ENCODE data around the gene SEMA6B.

Gene SEMA6B

DNA sequence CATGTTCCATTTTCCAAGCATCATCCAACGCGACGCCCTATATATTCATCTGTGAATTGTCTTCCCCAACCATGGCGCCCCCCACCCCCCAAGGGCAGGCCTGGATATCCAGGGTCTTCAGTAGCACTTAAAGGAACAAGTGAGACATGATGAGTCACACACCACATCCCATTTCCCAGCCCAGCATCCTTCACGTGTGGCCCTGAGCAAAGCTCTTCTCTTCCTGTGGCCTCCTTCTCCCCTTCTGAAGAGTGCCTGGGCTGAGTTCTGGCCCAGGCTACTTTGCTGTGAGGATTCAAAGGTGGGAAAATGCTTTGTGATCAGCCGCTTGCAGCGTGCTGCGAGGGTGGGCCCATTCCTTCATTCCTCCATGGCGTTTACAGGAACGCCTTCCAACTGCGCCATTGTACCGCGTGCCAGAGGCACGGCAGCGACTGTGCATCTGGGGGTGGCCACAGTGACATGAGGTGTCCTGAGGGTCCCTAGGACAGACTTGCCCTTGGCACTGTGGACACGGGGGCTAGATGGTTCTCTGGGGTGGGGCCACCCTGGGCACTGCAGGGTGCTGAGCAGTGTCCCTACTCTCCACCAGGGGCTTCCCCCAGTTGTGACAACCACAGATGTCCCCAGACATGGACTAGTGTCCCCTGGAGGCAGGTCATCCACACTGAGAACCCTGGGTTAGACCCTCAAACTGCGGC is 52.9 kb downstream of the SEMA6B start:
- no peak for DNase-seq

DNA sequence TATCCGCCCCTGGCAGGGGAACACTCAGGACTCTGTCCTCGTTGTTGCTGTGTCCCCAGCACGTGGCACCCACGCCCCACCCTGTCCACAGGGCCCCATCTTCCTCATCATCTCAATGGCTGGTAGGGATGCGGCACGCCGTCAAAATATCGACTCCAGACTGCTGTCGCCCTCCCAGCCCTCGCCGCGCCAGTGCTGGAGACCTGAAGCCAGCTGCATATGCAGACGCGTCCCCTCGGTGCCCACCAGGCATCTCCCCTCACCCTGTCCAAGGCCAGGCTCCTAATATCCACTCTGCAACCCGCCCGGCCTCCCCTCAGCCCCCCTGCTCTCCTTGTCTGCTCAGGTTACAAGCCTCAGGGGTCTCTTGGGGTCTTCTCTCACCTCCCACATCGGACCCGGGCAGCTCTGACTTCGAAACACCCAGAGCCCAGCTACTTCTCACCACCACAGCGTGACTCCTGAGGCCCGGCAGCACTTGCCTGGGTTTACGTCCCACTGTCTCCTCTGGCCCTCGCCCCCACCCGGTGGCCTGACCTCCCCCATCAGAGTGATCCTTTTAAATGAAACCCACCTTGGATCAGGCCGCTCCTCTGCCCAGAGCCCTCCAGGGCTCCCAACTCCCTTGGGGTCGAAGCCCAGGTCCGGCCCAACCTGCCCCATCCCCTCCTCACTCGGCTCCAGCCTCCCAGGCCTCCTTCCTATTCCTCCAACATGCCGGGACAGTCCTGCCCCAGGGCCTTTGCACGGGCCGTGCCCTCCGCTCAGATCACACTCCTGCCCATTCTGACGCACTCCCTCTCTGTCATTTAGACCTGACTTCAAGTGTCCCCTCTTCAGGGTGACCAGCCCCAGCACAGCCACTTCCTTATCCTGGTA is 53.7 kb downstream of the SEMA6B start:
- DNase-seq, result no peak

DNA sequence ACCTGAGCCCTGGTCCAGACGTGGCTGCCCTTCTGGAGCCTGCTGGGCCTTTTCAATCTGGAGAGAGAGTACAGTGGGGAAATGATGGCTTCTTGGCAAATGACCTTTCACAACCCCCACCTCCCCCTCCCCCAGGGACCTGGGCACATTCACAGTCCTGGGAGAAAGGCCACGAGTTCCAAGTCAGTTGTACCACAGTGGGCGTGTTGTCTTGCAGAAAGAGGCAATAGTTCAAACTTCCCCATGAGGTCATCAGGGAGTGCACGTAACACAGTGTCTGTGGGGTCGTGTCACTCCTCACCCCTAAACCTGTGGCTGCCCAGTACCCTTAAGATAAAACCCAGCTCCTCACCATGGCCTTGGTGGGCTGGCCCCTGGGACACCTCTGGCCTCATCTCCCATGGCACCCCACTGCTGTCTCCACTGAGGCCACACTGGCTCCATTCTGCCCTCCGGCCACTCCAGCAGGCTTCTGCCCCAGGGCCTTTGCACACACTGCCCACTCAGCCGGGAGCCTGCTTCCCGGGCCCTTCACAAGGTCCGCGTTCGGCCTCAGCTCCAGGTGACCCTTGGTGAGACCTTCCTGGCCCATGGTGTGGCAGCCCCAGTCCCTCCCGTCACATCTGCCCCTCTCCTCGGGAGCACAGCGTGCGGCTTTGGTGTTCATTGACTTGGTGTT is 54.5 kb downstream of the SEMA6B start:
- DNase-seq, result no peak

DNA sequence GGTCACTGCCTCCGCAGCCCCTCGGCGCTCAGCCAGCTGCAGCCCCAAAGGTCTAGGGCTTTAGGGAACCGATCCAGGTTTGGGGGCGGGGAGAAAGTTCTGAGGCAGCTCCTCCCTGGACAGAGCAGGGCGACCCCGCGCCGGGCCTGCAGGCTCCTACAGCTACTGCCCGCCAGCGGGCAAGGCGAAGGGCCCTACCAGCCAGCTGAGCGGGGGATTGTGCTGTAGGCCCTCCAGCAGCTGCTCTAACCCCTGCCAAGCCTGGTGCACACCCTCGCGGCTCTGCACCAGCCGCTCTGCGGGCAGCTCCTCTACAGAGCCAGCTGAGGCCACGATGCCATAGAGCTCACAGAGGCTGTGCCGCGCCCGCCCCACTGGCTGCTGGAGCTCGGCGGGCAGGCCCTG is 55.2 kb downstream of the SEMA6B start:
- no peak for DNase-seq

DNA sequence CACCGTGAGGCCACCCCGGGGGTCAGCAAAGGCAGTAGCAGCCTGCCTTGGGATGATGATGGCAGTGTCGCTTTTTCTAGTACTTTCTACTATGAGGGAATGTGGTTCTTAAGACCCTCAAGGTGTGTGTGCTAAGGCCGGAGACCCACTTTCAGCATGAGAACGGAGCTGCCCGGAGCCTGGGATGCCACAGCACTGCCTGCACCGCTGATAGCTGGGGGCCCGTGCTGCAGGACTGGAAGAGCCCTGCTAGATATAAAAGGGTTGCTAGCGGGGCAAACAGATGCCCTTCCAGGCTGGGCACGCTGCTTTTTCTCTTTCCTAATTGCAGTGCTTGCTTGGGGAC is 55.7 kb downstream of the SEMA6B start:
- DNase-seq, result no peak

DNA sequence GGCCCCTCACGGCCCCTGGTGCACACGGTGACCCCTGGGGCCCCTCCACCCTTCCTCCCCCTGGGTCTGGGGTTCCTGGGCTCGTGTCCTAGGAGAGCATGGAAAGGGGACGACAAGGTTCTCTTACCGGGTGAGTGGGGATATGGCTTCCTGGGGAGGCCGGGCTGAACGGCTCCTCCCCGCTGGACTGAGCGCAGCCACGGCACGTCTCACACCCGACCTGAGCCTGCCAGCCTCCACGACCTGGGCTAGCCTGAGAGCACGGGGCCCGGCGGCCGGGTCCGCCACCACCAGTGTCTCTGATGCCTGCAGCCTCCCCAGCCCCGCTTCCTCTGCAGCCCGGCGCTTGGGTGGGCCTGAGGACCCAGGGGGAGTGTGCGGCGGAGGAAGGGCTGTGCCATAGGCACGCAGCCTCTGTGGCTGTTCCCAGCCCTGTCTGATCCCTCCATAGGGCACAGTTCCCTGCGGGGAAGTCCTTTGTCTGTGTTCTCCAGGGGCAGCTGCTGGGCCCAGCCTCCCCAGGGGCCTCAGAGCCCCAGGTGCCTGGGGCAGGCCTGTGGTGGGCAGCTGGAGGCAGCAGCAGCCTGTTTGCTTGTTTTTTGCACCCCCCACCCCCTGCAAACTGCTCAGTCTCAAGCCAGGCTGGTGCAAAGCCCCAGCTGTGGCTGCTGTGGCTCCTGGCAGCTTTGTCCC is 56.2 kb downstream of the SEMA6B start:
- no peak for DNase-seq

DNA sequence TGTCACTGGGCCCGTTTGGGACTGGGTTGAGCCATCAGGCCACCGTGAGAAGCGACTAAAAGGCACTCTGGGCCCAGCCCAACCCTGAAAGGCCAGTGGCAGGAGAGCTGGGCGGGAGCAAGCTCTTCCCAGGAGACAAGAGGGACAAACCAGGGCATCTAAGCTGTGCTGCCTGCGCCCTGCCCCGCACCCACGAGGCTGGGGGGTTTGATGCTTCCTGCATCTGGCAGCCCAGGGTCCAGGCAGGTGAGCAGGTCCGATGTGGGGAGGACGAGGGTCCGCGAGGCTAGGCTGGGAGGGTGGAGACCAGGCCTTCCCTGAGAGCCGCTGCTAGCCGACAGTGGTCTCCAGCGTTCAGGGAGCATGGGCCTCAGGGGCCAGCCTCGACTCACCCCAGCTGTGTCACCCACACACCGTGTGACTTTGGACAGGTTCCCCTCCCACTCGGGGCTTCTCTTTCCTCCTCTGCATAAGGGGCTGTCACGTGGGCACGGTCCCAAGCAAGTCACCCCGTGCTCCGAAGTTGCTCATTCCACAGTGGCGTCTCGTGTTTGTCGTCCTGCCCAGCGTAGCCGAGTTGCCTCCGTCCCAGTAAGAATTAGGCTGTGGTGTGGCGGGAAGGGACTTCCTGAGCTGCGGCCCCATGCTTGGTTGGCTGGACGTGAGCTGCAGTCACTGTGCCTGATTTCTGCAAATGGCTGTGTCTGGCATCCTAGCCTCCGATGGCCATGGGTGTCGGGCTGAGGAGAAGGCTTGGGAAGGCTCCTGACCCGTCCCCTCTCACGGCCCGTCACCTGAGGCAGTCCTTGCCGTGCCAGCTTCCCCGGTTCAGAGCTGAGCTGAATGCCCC is 57.0 kb downstream of the SEMA6B start:
- DNase-seq, result no peak

DNA sequence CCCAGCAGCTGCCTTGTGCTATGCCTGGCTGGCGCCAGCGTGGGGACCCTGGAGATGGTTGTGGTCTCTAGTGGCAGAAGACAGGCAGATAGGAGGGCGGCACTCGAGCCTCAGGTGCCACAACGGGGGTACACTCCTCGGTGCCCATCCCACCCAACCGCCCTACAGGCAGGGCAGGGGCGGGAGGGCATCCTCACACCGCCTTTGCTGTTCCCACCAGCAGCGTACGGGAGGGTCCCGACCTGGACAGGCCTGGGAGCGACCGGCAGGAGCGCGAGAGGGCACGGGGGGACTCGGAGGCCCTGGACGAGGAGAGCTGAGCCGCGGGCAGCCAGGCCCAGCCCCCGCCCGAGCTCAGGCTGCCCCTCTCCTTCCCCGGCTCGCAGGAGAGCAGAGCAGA is 57.8 kb downstream of the SEMA6B start:
- DNase-seq, result no peak

DNA sequence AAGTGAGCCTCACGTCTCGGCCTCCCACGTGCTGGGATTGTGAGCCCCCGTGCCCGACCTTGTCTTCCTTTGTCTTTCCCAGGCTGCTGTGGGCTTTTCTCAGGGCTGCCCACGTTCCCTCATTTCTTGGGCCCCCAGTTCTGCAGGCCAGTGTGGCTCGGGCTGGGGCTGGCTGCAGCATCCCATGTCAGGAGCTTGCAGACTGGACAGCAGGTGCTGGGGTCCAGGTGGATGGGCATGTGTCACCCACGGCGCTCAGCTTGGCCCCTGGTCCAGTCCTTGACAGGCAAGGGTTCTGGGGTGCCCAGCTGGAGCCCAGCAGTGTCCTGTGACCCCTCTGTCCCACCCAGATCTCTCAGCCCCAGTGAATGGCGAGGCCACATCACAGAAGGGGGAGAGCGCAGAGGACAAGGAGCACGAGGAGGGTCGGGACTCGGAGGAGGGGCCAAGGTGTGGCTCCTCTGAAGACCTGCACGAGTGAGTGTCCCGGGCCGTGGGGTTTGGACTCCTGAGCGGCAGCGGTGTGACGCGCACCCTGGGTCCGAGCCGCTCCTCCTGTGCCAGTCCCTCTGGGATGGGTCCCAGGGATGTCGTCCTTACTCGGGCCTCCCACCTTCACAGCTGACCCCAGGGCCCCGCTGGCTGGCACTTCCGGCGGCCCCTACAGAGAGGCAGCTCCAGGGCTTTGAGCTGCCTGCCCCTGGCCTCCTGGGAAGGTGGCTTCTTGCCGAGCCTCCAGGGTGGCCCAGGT is 58.5 kb downstream of the SEMA6B start:
- no peak for DNase-seq

DNA sequence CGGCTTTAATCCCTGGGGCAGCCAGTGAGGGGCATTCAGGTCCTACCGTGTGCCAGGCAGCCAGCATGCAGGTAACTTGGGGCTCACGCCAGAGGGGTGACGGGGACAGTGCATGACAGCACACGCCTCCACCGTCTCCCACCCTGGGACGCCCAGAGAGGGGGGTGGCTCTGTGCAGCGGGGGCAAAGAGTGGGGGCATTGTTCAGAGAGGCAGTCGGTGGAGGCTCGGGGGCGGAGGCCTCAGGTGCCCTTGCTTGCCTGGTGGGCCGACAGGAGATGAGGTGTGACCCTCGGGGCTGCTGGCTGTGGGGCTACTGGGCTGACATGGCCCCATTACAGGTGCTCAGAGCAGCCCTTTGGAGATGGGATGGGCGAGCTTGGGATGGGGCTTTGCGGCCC is 59.6 kb downstream of the SEMA6B start:
- DNase-seq, result no peak

DNA sequence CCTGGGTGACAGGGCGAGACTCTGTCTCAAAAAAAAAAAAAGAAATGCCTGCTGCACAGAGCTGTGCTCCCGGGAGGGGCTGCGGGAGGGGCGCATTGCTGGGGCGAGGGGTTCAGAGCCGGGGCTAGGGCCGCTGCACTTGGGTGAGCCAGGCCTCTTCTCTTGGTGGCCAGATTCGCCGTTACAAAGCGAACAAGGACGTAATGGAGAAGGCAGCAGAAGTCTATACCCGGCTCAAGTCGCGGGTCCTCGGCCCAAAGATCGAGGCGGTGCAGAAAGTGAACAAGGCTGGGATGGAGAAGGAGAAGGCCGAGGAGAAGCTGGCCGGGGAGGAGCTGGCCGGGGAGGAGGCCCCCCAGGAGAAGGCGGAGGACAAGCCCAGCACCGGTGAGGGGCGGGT is 60.2 kb downstream of the SEMA6B start:
- no peak for DNase-seq

DNA sequence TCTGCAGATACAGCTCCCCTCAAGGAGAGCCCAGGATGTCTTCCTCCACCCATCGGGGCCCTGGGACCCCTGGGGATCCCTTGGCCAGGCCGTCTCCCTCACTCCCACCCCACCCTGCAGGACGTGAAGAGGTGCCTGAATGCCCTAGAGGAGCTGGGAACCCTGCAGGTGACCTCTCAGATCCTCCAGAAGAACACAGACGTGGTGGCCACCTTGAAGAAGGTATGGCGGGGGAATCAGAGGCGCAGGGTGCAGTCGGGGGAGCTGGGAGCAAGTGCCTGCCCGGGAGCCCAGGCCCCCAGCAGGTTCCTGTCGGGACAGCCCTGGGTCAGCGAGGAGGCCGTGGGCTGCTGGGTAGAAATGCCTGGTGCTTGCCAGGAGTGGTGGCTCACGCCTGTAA is 60.8 kb downstream of the SEMA6B start:
- no peak for DNase-seq

DNA sequence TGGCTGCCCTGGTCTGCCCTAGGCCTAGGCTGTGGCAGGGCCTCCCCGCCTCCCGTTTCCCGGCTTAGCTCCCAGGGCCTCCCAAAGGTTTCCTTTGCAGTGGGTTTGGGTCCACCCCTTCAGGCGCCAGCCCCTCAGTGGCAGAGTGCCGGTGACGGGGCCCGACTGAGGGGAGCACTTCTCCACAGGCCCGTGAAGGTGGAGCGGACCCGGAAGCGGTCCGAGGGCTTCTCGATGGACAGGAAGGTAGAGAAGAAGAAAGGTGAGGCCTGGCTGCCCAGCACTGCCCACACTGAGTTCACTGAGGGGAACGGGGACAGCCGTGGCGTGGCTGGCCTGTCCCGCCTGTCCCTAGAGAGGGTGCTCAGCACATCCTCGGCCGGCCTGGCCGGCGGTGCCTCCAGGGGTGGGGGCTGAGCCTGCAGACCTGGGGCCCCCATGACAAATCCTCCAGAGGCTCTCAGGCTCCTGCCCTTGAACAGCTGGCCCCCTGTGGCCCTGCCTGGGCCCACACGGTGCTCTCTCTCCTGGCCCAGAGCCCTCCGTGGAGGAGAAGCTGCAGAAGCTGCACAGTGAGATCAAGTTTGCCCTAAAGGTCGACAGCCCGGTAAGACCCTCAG is 61.6 kb downstream of the SEMA6B start:
- no peak for DNase-seq

DNA sequence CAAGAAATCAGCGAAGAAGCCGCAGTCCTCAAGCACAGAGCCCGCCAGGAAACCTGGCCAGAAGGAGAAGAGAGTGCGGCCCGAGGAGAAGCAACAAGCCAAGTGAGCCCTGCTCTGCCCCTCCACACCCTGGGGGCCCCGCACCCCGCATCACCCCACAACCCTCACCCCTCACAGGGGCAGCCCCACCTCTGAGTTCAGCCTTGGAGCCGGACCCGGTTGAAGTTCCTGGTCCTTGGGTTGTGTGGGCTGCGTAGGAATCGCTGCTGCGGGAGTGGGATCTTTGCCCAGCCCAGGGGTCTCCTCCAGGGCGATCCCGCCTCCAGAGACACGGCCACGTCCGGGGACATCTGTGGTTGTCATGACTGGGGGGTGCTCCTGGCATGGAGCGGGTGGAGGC is 63.2 kb downstream of the SEMA6B start:
- no peak for DNase-seq

DNA sequence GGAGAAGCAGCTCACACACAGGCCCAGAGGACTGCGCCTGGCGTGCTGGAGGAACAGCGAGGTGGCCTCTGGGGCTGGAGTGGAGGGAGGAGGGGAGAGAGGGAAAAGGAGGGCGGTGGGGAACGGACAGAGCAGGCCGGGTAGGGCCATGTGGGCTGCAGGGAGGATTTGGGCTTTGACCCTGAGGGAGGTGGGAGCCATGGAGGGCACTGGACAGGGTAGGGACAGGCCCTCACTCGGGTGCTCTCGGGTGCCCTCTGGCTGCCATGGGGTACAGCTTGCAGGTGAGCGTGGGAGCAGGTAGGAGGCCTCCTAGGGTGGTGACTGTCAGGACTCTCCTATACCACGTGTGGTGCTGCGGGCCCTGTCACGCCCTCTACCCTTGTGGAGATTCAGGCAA is 64.0 kb downstream of the SEMA6B start:
- no peak for DNase-seq

DNA sequence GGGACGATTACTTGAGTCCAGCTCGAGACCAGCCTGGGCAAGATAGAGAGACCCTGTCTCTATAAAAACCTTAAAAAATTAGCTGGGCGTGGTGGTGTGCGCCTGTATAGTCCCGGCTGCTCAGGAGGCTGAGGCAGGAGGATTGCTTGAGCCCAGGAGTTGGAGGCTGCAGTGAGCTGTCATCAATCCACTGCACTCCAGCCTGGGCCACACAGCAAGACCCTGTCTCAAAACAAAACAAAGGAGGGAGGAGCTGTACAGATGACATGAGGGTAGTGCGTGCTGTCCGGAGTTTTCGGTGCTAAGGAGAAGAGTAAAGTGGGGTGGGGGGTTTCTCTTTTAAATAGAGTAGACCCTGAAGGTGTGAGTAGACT is 64.8 kb downstream of the SEMA6B start:
- no peak for DNase-seq

DNA sequence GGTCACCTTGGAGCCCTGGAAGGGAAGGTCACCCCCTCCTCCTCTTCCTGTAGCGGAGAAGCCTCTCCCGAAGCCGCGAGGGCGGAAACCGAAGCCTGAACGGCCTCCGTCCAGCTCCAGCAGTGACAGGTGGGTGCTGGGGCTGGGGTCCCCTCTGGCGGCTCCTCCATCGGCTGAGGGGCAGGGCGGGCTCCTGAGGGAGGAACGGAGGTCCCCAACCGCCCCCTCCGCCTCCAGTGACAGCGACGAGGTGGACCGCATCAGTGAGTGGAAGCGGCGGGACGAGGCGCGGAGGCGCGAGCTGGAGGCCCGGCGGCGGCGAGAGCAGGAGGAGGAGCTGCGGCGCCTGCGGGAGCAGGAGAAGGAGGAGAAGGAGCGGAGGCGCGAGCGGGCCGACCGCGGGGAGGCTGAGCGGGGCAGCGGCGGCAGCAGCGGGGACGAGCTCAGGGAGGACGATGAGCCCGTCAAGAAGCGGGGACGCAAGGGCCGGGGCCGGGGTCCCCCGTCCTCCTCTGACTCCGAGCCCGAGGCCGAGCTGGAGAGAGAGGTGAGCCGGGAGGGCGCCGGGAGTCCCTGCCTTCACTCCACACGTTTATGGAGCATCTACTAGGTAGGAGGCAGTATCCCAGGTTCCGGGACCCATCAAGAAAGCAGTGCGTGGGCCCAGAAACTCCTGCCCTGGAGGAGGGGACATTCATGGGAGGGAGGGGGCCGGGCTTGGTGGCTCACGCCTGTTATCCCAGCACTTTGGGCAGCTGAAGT is 65.4 kb downstream of the SEMA6B start:
- no peak for DNase-seq

DNA sequence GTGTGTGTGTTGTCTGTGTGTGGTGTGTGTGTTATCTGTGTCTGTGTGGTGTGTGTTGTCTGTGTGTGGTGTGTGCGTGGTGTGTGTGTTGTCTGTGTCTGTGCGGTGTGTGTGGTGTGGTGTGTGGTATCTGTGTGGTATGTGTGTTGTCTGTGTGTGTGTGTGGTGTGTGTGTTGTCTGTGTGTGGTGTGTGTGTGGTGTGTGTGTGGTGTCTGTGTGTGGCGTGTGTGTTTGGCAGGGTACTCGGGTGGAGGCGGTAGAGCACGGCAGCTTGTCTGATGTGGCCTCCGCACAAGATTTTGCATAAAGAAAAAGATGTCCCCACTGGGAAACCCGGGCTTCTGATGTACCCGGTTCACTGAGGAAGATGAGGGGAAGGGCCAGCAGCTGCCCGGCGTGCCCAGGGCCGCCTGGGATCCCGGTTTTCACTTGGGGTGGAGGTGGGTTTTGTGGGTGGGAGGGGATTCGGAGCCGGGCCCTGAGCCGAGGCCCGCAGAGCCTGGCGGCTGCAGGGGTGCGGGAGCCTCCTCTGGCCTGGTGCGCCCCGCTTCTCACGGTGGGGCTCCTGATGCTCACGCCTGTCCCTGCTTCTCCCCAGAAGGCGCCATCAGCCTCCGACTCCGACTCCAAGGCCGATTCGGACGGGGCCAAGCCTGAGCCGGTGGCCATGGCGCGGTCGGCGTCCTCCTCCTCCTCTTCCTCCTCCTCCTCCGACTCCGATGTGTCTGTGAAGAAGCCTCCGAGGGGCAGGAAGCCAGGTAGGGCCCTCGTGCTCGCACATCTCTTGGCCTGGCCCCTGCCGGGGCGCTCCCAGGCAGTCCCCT is 66.2 kb downstream of the SEMA6B start:
- no peak for DNase-seq
